Breast epithelium (tissue), 4 donors: Measurements from ENCODE around the gene PIGV. TPM values are rescaled to one million over a fixed set of nuclear protein-coding genes. Genes with fewer than 3 reads are reported as not detected.

Source experiments
- DNase-seq, 2 donors: peaks; one replicate each; pipeline ENCODE4 v3.0.0-alpha.2; 2019; ENCODE audit warnings: low spot score in 2 of 2
- H3K27ac ChIP-seq, 2 donors: fragments of 200-600 bp; sonication (generic) in 1 of 2; one replicate each; pipeline ENCODE4 v1.5.1; 2016 to 2019; ENCODE audit warnings: mild to moderate bottlenecking in 1 of 2
- H3K27me3 ChIP-seq, 2 donors: fragments of 200-600 bp; sonication (generic) in 1 of 2; one replicate each; pipeline versions ENCODE4 v1.5.1 to v1.6.0; 2017 to 2019; ENCODE audit warnings: control low read depth in 1 of 2, mild to moderate bottlenecking in 1 of 2
- H3K36me3 ChIP-seq: fragments of 200-600 bp; one replicate; pipeline ENCODE4 v1.5.1; 2019
- H3K4me1 ChIP-seq, 2 donors: fragments of 200-600 bp; sonication (generic); one replicate each; pipeline ENCODE4 v1.5.1; 2016 to 2019; ENCODE audit warnings: control low read depth in 1 of 2
- H3K4me3 ChIP-seq, 3 donors: fragments of 200-600 bp; sonication (generic); 1 replicate in 2 of 3; 2 replicates in 1 of 3; pipeline ENCODE4 v1.5.1; 2016 to 2019; ENCODE audit warnings: mild to moderate bottlenecking in 3 of 3, moderate library complexity in 2 of 3
- H3K9me3 ChIP-seq, 2 donors: fragments of 200-600 bp; sonication (generic) in 1 of 2; one replicate each; pipeline ENCODE4 v1.5.1; 2016 to 2019; ENCODE audit warnings: control low read depth in 1 of 2
- POLR2A ChIP-seq: fragments of 450-650 bp; IDR thresholded peaks from one replicate; pipeline ENCODE4 v1.6.1; 2016; ENCODE audit warnings: antibody characterized with exemption, mild to moderate bottlenecking, moderate library complexity
- POLR2AphosphoS5 ChIP-seq, 3 donors: sonication (generic); formaldehyde crosslinking; IDR thresholded peaks; one replicate each; pipeline ENCODE4 v1.6.1; 2017; ENCODE audit warnings: antibody characterized with exemption in 3 of 3
- intact Hi-C: fragments of 100-400 bp; cut with DNase I; formaldehyde crosslinking; loops from one replicate; pipeline ENCODE4 v1.15.1; 2023; ENCODE audit warnings: low total_unique reads
- total RNA-seq, 3 donors: library from RNA; depleted of rRNA; stranded (reverse); fragments of >200 nt; gene quantifications; one replicate each; pipeline ENCODE4 v1.1.0, GENCODE V29; 2016
- TF ChIP-seq, protein P1 (sequence below), 3 donors: fragments of 450-650 bp; IDR thresholded peaks; one replicate each; pipeline ENCODE4 v1.5.1; 2016 to 2017; ENCODE audit warnings: antibody characterized with exemption in 3 of 3, mild to moderate bottlenecking in 3 of 3, moderate library complexity in 3 of 3

The PIGV gene
- total RNA-seq, 3 donors from 2014 or later, result 18.7 to 36.8 (median 29.7) TPM

DNA sequence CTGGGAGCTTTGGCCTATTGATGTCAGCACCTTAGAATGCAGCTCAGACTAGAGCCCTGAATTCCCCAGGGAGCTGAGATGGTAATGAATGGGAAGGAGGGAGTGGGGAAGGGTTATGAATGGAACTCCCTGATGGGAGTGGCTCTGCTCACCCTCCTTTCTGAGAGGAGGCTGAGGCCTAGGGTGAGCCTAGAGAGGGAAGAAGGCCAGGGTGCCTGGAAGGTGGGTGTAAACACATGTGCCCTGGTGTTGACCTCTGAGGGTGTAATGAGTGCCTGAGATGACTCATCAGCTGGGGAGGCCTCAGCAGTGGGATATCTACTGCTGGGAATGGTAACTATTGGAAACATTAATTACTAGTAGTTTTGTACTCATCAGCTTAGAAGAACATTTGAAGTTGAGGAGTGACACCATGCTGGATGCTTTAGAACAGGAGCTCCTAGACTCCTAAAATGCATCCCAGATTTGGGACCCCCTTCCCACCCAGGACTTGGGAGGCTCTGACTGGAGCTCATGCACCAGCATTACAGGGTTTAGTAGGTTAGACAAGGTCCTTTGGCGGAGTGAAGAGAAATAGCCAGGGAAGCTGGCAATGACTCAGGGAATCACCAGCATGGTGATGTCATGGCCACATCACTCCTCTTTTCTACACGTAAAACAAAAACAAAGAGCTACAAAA lies 16.0 kb upstream of the PIGV start:
- Histone ChIP-seq H3K4me1 (peaks cover 7 to 11% of the 10 kb centered on the region in 2 donors), H3K27ac (peak overlapping the region; percentile 69 to 82), H3K36me3 (peaks cover 19% of the 10 kb centered on the region), H3K4me3 (no peak overlapping the region), H3K9me3 (no peaks in the 10 kb centered on the region), H3K27me3 (no peaks in the 10 kb centered on the region)
- intact Hi-C loops, result no loop called here
- no peak for TF ChIP-seq POLR2A
- TF ChIP-seq, protein P1, sequence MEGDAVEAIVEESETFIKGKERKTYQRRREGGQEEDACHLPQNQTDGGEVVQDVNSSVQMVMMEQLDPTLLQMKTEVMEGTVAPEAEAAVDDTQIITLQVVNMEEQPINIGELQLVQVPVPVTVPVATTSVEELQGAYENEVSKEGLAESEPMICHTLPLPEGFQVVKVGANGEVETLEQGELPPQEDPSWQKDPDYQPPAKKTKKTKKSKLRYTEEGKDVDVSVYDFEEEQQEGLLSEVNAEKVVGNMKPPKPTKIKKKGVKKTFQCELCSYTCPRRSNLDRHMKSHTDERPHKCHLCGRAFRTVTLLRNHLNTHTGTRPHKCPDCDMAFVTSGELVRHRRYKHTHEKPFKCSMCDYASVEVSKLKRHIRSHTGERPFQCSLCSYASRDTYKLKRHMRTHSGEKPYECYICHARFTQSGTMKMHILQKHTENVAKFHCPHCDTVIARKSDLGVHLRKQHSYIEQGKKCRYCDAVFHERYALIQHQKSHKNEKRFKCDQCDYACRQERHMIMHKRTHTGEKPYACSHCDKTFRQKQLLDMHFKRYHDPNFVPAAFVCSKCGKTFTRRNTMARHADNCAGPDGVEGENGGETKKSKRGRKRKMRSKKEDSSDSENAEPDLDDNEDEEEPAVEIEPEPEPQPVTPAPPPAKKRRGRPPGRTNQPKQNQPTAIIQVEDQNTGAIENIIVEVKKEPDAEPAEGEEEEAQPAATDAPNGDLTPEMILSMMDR (IDR thresholded peaks at IDR 0.05), result no peak
- peak in 1 of 3 donors; percentile 41 for TF ChIP-seq POLR2AphosphoS5 (IDR thresholded peaks at IDR 0.05)
- no peak for DNase-seq

DNA sequence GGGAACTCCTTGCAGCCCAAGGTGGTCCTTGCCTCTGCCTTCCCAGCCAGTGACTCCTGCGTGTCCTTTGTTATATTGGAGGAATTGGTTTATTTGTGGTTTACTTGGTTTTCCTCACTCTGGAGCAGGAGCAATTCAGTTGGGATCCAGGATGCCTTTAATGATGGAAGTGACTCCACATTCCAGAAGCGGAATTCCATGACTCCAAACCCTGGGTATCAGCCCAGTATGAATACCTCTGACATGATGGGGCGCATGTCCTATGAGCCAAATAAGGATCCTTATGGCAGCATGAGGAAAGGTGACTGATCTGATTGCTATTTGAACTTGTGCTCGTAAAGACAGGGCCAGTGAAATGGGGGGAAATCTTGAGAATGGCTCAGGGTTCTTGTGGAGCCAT lies 15.1 kb upstream of the PIGV start:
- Histone ChIP-seq H3K36me3 (peaks cover 19% of the 10 kb centered on the region), H3K4me1 (peaks cover 7 to 11% of the 10 kb centered on the region in 2 donors), H3K4me3 (no peak overlapping the region), H3K9me3 (no peaks in the 10 kb centered on the region), H3K27me3 (no peaks in the 10 kb centered on the region), H3K27ac (peak overlapping the region; percentile 69 to 82)
- peak in 1 of 2 donors; percentile 35 for DNase-seq
- TF ChIP-seq POLR2AphosphoS5 (IDR thresholded peaks at IDR 0.05) (no peak), POLR2A (no peak)
- TF ChIP-seq, protein P1 (IDR thresholded peaks at IDR 0.05), result no peak
- intact Hi-C loops, result no loop called here

DNA sequence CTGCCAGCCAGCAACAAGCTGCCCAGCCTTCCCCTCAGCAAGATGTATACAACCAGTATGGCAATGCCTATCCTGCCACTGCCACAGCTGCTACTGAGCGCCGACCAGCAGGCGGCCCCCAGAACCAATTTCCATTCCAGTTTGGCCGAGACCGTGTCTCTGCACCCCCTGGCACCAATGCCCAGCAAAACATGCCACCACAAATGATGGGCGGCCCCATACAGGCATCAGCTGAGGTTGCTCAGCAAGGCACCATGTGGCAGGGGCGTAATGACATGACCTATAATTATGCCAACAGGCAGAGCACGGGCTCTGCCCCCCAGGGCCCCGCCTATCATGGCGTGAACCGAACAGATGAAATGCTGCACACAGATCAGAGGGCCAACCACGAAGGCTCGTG lies 13.3 kb upstream of the PIGV start:
- Histone ChIP-seq H3K4me1 (peaks cover 7 to 8% of the 10 kb centered on the region in 2 donors), H3K27ac (no peak overlapping the region), H3K4me3 (no peak overlapping the region), H3K27me3 (no peaks in the 10 kb centered on the region), H3K36me3 (peaks cover 27% of the 10 kb centered on the region), H3K9me3 (no peaks in the 10 kb centered on the region)
- intact Hi-C loops, result no loop called here
- TF ChIP-seq, protein P1 (IDR thresholded peaks at IDR 0.05), result no peak
- TF ChIP-seq POLR2A (no peak), POLR2AphosphoS5 (IDR thresholded peaks at IDR 0.05) (no peak)
- DNase-seq, result no peak

DNA sequence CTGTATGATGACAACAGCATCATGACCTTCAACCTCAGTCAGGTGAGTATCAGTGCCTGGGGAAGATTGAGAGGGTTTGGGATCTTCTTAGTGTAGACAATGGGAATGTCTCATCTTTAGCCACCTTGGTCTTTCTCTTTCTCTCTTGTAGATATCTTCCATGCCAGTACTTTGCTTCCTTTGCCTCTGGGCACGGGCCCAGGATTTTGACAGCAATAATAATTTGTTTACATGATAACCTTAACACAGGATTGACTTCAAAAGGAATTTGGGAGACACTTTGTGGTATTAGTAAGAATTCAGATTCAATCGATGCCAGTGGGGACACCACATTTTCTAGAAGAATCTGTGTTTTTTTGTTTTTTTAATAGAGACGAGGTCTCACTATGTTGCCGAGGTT lies 12.1 kb upstream of the PIGV start:
- Histone ChIP-seq H3K36me3 (peaks cover 27% of the 10 kb centered on the region), H3K4me3 (no peak overlapping the region), H3K4me1 (peaks cover 7 to 8% of the 10 kb centered on the region in 2 donors), H3K27ac (no peak overlapping the region), H3K9me3 (no peaks in the 10 kb centered on the region), H3K27me3 (no peaks in the 10 kb centered on the region)
- TF ChIP-seq POLR2AphosphoS5 (IDR thresholded peaks at IDR 0.05) (no peak), POLR2A (no peak)
- TF ChIP-seq, protein P1 (IDR thresholded peaks at IDR 0.05), result no peak
- no peak for DNase-seq
- intact Hi-C loops, result no loop called here

DNA sequence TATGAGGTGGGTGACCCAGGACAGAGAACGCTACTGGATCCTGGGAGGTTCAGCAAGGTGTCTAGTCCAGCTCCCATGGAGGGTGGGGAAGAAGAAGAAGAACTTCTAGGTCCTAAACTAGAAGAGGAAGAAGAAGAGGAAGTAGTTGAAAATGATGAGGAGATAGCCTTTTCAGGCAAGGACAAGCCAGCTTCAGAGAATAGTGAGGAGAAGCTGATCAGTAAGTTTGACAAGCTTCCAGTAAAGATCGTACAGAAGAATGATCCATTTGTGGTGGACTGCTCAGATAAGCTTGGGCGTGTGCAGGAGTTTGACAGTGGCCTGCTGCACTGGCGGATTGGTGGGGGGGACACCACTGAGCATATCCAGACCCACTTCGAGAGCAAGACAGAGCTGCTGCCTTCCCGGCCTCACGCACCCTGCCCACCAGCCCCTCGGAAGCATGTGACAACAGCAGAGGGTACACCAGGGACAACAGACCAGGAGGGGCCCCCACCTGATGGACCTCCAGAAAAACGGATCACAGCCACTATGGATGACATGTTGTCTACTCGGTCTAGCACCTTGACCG lies 8.6 kb upstream of the PIGV start:
- no peak overlapping the region for H3K27ac ChIP-seq
- intact Hi-C loops, result no loop called here

More for the DNA sequence above, 8.6 kb upstream of the PIGV start:
- no peaks in the 10 kb centered on the region for H3K9me3 ChIP-seq
- H3K4me1 ChIP-seq, result no peaks in the 10 kb centered on the region
- DNase-seq, result no peak
- H3K4me3 ChIP-seq, result no peak overlapping the region
- H3K27me3 ChIP-seq, result no peaks in the 10 kb centered on the region
- H3K36me3 ChIP-seq, result peaks cover 16% of the 10 kb centered on the region
- TF ChIP-seq, protein P1 (IDR thresholded peaks at IDR 0.05), result no peak
- TF ChIP-seq POLR2AphosphoS5 (IDR thresholded peaks at IDR 0.05) (no peak), POLR2A (no peak)
